IPS-18c (cell line): ENCODE data around the gene PCDHGA10.
"Not testable (repeated sequence)": the region's sequence is repeated elsewhere in the genome, so short reads cannot be mapped to it uniquely, and the experiment has no call there.

Experiments
- H3K4me3 ChIP-seq: 2 replicates; pipeline ENCODE4 v1.7.0; 2013; ENCODE audit warnings: low read depth, mild to moderate bottlenecking, low read length, moderate library complexity; ENCODE audit not compliant: insufficient read depth
- H3K9me3 ChIP-seq: one replicate; pipeline ENCODE4 v1.6.1; 2013; ENCODE audit warnings: mild to moderate bottlenecking, low read length, moderate library complexity; ENCODE audit not compliant: control insufficient read depth, insufficient read depth

The PCDHGA10 gene

DNA sequence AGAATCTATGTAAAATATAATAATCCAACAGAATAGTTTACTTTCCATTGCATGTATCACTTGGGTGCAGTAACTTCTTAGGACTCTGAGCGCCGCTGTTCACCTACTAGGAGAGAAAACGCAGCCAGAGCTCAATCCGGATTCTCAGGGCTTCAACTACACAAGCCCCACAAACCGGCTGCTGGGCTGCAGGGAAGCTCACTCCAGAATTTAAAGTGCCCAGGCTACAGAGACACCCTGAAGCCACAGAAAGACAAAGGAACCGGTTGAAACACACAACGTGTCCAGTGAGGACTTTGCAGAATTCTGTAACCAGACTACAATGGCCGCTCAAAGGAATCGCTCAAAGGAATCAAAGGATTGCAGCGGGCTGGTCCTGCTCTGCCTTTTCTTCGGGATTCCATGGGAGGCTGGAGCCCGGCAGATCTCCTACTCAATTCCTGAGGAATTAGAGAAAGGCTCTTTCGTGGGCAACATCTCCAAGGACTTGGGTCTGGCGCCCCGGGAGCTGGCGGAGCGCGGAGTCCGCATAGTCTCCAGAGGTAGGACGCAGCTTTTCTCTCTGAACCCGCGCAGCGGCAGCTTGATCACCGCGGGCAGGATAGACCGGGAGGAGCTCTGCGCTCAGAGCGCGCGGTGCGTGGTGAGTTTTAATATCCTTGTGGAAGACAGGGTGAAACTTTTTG lies at the start of gene PCDHGA10:
PCDHGA10 (plus strand) TSS at position 134 of the 686 bp plus-strand sequence; CDS start at position 323, 189 bp downstream.
- peaks cover 4% of the 10 kb centered on the region for H3K9me3 ChIP-seq
- peak within 1 kb of the TSS; percentile 29; the same call in 1 of the 2 replicates for H3K4me3 ChIP-seq

DNA sequence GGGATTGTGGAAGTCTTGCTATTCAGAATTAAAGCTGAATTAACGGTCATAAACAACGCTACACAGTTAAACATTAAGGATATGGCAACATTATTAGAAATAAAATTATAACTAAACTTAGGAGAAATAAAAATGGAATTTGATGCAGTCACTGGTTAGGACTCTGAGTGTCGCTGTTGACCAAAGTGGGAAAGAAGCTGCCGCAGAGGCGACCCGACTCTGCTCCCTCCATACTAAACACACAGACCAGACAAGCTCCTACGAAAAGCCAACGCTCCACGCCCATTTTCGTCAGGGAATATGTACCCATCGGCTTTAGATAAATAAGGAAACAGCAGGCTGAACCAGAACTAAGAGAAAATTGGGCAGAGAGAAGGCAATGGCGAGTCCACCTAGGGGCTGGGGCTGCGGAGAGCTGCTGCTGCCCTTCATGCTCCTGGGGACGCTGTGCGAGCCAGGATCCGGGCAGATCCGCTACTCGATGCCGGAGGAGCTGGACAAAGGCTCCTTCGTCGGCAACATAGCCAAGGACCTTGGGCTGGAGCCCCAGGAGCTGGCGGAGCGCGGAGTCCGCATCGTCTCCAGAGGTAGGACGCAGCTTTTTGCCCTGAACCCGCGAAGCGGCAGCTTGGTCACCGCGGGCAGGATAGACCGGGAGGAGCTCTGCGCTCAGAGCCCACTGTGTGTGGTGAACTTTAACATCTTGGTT lies 48.7 kb upstream of the PCDHGA10 start, which contains the start of gene PCDHGA5:
PCDHGA5 (plus strand) TSS at position 211 of the 709 bp plus-strand sequence; CDS start at position 380, 169 bp downstream.
- Histone ChIP-seq H3K4me3 (0 out of 2 replicates have a peak within 1 kb of the TSS, but pooled peaks have one; percentile 9), H3K9me3 (peaks cover 23% of the 10 kb centered on the region)

DNA sequence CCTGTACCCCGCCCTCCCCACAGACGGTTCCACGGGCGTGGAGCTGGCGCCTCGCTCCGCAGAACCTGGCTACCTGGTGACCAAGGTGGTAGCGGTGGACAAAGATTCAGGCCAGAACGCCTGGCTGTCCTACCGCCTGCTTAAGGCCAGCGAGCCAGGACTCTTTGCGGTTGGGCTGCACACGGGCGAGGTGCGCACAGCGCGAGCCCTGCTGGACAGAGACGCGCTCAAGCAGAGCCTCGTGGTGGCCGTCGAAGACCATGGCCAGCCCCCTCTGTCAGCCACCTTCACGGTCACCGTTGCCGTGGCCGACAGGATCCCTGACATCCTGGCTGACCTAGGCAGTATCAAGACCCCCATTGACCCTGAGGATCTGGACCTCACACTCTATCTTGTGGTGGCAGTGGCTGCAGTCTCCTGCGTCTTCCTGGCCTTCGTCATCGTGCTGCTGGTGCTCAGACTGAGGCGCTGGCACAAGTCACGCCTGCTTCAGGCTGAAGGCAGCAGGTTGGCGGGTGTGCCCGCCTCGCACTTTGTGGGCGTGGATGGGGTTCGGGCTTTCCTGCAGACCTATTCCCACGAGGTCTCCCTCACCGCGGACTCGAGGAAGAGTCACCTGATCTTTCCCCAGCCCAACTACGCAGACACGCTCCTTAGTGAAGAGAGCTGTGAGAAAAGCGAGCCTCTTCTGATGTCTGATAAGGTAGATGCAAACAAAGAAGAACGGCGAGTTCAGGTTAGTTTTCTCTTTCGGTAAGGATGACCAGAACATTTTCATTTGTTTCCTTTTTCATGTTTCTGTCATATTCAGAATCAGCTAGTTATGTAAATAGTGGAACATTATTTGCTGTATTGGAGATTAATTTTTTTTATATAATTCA lies 46.5 kb upstream of the PCDHGA10 start:
- Histone ChIP-seq H3K4me3 (no peak overlapping the region), H3K9me3 (peaks cover 16% of the 10 kb centered on the region)

DNA sequence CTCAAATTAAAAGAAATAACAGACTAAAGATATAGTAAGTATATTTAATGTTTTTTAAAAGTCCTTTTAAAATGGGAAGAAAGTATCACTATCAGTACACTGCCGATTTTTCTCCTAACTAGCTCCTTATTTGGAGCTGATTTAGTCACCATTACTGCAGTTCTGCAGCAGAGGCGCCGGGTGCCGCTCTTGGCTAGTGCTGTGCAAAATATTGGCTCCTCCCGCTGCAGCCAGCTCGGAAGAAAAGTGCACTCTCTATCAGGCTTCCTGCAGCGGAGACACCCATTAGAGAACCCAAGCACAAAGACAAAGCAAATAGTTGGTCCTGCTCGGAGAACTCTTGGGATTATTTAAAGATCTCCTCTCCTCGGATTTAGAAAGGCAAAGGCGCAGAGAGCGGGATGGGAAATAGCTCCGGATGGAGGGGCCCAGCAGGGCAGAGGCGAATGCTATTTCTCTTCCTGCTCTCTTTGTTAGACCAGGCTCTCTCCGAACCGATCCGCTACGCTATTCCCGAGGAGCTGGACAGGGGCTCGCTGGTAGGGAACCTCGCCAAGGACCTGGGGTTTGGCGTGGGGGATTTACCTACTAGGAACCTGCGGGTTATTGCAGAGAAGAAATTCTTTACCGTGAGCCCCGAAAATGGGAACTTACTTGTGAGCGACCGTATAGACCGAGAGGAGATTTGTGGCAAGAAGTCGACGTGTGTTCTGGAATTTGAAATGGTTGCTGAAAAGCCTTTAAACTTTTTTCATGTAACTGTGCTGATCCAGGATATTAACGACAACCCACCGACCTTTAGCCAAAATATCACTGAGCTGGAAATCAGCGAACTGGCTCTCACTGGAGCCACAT lies 42.6 kb upstream of the PCDHGA10 start, which contains the start of gene PCDHGB3:
PCDHGB3 (plus strand) TSS at position 249 of the 855 bp plus-strand sequence; CDS start at position 402, 153 bp downstream.
- Histone ChIP-seq H3K4me3 (no peak within 1 kb of the TSS), H3K9me3 (peaks cover 16% of the 10 kb centered on the region)

DNA sequence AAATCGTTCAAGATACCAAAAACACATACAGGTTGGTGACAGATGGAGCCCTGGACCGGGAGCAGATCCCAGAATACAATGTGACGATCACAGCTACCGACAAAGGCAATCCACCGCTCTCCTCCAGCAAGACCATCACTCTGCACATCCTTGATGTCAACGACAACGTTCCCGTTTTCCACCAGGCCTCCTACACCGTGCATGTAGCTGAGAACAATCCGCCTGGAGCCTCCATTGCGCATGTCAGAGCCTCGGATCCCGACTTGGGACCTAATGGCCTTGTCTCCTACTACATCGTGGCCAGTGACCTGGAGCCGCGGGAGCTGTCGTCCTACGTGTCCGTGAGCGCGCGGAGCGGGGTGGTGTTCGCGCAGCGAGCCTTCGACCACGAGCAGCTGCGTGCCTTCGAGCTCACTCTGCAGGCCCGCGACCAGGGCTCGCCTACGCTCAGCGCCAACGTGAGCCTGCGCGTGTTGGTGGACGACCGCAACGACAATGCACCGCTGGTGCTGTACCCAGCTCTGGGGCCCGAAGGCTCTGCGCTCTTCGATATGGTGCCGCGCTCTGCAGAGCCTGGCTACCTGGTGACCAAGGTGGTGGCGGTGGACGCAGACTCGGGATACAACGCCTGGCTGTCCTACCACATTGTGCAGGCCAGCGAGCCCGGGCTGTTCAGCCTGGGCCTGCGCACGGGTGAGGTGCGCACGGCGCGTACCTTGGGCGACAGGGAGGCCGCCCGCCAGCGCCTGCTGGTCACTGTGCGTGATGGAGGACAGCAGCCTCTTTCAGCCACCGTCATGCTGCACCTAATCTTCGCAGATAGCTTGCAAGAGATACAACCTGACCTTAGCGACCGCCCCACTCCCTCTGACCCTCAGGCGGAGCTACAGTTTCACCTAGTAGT lies 41.0 kb upstream of the PCDHGA10 start:
- Histone ChIP-seq H3K9me3 (peaks cover 17% of the 10 kb centered on the region), H3K4me3 (no peak overlapping the region)

DNA sequence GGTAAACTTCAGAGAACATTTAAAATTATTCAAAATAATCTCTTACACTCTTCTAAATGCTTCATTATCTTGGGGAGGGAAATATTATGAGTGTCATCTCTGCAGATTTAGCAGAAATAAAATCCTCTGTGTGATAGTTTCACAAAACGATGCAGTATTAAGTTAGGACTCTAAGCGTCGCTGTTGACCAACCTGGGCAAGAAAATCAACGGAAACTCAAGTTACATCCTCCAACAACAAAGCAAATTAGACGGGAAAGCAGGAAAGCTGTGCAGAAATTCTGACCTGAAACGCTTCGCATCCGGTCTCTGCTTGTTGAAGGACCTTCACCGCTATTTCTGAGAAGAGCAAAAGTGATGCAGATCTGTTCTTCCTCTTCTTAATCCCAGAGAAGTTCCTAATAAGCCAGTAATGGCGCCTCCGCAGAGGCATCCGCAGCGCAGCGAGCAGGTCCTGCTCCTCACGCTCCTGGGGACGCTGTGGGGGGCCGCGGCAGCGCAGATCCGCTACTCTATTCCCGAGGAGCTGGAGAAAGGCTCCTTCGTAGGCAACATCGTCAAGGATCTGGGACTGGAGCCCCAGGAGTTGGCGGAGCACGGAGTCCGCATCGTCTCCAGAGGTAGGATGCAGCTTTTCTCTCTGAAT lies 39.0 kb upstream of the PCDHGA10 start, which contains the start of gene PCDHGA6:
PCDHGA6 (plus strand) TSS at position 219 of the 645 bp plus-strand sequence; CDS start at position 412, 193 bp downstream.
- H3K4me3 ChIP-seq = no peak within 1 kb of the TSS; the same call in 1 of the 2 replicates
- peaks cover 17% of the 10 kb centered on the region for H3K9me3 ChIP-seq

DNA sequence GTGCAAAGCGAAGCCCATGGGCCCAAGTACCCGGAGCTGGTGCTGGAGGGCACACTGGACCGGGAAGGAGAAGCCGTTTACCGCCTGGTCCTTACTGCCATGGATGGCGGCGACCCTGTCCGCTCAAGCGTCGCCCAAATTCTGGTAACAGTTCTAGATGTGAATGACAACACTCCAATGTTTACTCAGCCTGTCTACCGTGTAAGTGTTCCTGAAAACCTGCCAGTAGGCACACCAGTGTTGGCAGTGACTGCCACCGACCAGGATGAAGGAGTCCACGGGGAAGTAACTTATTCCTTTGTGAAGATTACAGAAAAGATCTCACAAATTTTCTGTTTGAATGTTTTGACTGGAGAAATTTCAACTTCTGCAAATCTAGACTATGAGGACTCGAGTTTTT lies 38.2 kb upstream of the PCDHGA10 start:
- Histone ChIP-seq H3K9me3 (peaks cover 17% of the 10 kb centered on the region), H3K4me3 (no peak overlapping the region; the same call in 1 of the 2 replicates)

DNA sequence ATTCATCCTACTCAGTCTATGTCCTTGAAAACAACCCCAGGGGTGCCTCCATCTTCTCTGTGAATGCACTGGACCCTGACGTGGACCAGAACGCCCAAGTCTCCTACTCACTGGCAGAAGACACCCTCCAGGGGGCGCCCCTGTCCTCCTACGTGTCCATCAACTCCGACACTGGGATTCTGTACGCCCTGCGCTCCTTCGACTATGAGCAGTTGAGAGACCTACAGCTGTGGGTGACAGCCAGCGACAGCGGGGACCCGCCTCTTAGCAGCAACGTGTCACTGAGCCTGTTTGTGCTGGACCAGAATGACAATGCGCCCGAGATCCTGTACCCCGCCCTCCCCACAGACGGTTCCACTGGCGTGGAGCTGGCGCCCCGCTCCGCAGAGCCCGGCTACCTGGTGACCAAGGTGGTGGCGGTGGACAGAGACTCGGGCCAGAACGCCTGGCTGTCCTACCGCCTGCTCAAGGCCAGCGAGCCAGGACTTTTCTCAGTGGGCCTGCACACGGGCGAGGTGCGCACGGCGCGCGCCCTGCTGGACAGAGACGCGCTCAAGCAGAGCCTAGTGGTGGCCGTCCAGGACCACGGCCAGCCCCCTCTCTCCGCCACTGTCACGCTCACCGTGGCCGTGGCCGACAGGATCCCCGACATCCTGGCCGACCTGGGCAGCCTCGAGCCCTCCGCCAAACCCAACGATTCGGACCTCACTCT lies 37.2 kb upstream of the PCDHGA10 start:
- not testable (repeated sequence) for H3K4me3 ChIP-seq
- peaks cover 20% of the 10 kb centered on the region for H3K9me3 ChIP-seq

DNA sequence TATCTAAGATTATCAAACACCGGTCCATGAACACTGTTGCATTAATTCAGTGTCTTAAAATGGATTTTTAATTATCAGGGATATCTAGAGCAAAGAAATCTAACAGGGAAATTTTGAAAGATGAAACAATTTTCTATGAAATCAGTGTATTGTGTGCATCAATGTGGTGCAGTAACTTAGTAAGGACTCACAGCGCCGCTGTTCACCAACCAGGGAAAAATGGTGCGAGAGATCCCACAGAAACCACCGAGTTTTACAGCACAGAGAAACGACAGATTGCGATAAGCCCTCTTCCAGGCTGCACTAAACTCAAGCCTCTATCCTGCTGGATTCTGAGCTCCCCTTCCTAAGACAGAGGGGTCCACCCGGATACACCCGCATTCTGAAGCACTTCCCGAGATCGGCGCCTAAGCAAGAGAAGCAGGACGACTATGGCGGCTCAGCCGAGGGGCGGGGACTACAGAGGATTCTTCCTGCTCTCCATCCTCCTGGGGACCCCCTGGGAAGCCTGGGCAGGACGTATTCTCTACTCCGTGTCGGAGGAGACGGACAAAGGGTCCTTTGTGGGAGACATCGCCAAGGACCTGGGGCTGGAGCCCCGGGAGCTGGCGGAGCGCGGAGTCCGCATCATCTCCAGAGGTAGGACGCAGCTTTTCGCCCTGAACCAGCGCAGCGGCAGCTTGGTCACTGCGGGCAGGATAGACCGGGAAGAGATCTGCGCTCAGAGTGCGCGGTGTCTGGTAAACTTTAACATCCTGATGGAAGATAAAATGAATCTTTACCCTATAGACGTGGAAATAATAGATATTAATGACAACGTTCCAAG lies 30.1 kb upstream of the PCDHGA10 start, which contains the start of gene PCDHGA7:
PCDHGA7 (plus strand) TSS at position 274 of the 826 bp plus-strand sequence; CDS start at position 432, 158 bp downstream.
- Histone ChIP-seq H3K4me3 (no peak within 1 kb of the TSS; the same call in 1 of the 2 replicates), H3K9me3 (peaks cover 10% of the 10 kb centered on the region)

DNA sequence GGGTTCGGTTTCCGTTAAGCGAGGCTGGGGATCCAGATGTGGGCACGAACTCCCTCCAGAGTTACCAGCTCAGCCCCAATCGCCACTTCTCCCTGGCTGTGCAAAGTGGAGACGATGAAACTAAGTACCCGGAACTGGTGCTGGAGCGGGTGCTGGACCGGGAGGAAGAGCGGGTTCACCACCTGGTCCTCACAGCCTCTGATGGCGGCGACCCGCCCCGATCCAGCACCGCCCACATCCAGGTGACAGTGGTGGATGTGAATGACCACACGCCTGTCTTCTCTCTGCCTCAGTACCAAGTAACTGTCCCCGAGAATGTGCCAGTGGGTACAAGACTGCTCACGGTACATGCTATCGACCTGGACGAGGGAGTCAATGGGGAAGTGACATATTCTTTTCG lies 29.4 kb upstream of the PCDHGA10 start:
- peaks cover 13% of the 10 kb centered on the region for H3K9me3 ChIP-seq
- no peak overlapping the region for H3K4me3 ChIP-seq

DNA sequence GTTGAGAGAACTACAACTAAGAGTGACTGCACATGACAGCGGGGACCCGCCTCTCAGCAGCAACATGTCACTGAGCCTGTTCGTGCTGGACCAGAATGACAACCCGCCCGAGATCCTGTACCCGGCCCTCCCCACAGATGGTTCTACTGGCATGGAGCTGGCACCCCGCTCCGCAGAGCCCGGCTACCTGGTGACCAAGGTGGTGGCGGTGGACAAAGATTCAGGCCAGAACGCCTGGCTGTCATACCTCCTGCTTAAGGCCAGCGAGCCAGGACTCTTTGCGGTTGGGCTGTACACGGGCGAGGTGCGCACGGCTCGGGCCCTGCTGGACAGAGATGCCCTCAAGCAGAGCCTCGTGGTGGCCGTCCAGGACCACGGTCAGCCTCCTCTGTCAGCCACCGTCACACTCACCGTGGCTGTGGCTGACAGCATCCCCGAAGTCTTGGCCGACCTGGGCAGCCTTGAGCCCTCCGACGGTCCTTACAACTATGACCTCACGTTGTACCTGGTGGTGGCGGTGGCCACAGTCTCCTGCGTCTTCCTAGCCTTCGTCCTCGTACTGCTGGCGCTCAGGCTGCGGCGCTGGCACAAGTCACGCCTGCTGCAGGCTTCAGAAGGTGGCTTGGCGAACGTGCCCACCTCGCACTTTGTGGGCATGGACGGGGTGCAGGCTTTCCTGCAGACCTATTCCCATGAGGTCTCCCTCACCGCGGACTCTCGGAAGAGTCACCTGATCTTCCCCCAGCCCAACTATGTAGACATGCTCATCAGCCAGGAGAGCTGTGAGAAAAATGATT lies 28.1 kb upstream of the PCDHGA10 start:
- Histone ChIP-seq H3K4me3 (no peak overlapping the region), H3K9me3 (peaks cover 22% of the 10 kb centered on the region)

DNA sequence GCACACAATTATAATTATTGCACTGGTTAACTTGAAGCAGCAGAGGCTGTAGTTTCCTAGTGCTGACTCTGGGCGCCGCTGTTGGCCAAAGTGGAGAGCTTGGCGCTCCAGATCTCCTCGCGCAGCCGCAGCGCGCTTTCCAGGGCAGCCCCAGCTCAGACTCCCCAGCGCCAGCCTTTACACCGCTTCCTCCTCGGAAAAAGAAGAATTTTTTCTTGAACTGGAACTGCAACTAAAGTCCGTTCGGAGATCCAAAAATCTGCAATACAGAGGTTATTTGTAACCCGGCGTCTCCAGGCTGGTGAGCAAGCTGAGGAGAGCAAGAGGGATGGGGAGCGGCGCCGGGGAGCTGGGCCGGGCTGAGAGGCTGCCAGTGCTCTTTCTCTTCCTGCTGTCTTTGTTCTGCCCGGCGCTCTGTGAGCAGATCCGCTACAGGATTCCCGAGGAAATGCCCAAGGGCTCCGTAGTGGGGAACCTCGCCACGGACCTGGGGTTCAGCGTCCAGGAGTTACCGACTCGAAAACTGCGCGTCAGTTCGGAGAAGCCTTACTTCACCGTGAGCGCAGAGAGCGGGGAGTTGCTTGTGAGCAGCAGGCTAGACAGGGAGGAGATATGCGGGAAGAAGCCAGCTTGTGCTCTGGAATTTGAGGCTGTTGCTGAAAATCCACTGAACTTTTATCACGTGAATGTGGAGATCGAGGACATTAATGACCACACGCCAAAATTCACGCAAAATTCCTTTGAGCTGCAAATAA lies 25.1 kb upstream of the PCDHGA10 start, which contains the start of gene PCDHGB4:
PCDHGB4 (plus strand) TSS at position 142 of the 755 bp plus-strand sequence; CDS start at position 329, 187 bp downstream.
- not testable (repeated sequence) for H3K4me3 ChIP-seq
- H3K9me3 ChIP-seq = peaks cover 19% of the 10 kb centered on the region
